ENCODE measurements around the gene ERVW-1. TPM values are rescaled to one million over a fixed set of nuclear protein-coding genes. Genes with fewer than 3 reads are reported as not detected.

ERVW-1 gene
- total RNA-seq, 2 experiments from 2014 or later = not detected

- intact Hi-C loops (cut with micrococcal nuclease; ENCODE audit: unreplicated experiment) = no loop called here
- H4K20me1 ChIP-seq (ENCODE audit: insufficient read depth, low read length) = no peaks in the 10 kb centered on the region
- no peaks in the 10 kb centered on the region for H3K36me3 ChIP-seq (ENCODE audit: insufficient read depth, low read length)
- H3K4me2 ChIP-seq (ENCODE audit: low read length) = peak overlapping the region; percentile 17; the same call in 1 of the 2 replicates
- TF ChIP-seq CTCF (conservative IDR thresholded peaks at IDR 0.05; ENCODE audit: low read length) = no peak
- TF ChIP-seq EZH2phosphoT487 (IDR thresholded peaks at IDR 0.05; ENCODE audit: borderline replicate concordance, low read depth, low read length) = no peak
- no peak overlapping the region for H2AFZ ChIP-seq (ENCODE audit: low read length)
- H3K27ac ChIP-seq (ENCODE audit: low read depth, low read length, poor library complexity, severe bottlenecking) = no peak overlapping the region
- no peaks in the 10 kb centered on the region for H3K79me2 ChIP-seq (ENCODE audit: insufficient read depth, low read depth, low read length)
- no peaks in the 10 kb centered on the region for H3K9me3 ChIP-seq (ENCODE audit: low read length)
- H3K4me3 ChIP-seq (ENCODE audit: low read depth, low read length, poor library complexity, severe bottlenecking) = no peak overlapping the region
- ChIA-PET CTCF (ENCODE audit: unreplicated experiment) (no interaction called here), POLR2A (no interaction called here)
- BruUV-seq (replicated peaks) = no TSS peak
- H3K4me1 ChIP-seq (ENCODE audit: insufficient read depth, low read length, poor library complexity, severe bottlenecking) = peaks cover 5% of the 10 kb centered on the region
- no peaks in the 10 kb centered on the region for H3K9me2 ChIP-seq (ENCODE audit: insufficient read depth, low read length)
- no peak for DNase-seq (ENCODE audit: low spot score)
Observed at GRCh38 chr7:92425311-92425947, 52.3 kb downstream of the ERVW-1 start.

GRCh38 chr7:92423710-92424131, 54.0 kb downstream of the ERVW-1 start:
- H3K4me1 ChIP-seq (ENCODE audit: insufficient read depth, low read length, poor library complexity, severe bottlenecking) = peaks cover 5% of the 10 kb centered on the region
- TF ChIP-seq CTCF (conservative IDR thresholded peaks at IDR 0.05; ENCODE audit: low read length) (no peak), EZH2phosphoT487 (IDR thresholded peaks at IDR 0.05; ENCODE audit: borderline replicate concordance, low read depth, low read length) (no peak)
- H3K27ac ChIP-seq (ENCODE audit: low read depth, low read length, poor library complexity, severe bottlenecking) = no peak overlapping the region
- no peak for DNase-seq (ENCODE audit: low spot score)
- CTCF ChIA-PET (ENCODE audit: unreplicated experiment) = interaction anchor here (1.1 kb wide), 1 partner anchor 23 kb away, joined by 8 read pairs; the partner anchor contains the start of gene GATAD1
- no peaks in the 10 kb centered on the region for H3K79me2 ChIP-seq (ENCODE audit: insufficient read depth, low read depth, low read length)
- no peaks in the 10 kb centered on the region for H3K9me3 ChIP-seq (ENCODE audit: low read length)
- H3K9me2 ChIP-seq (ENCODE audit: insufficient read depth, low read length) = no peaks in the 10 kb centered on the region
- POLR2A ChIA-PET = interaction anchor here (0.5 to 1.9 kb wide), 5 partner anchors 11 to 1139 kb away, joined by 3 to 10 read pairs (median 3); partner anchors contain the start of gene GATAD1
- H2AFZ ChIP-seq (ENCODE audit: low read length) = peak overlapping the region; percentile 99
- H3K36me3 ChIP-seq (ENCODE audit: insufficient read depth, low read length) = no peaks in the 10 kb centered on the region
- no peak overlapping the region for H3K4me3 ChIP-seq (ENCODE audit: low read depth, low read length, poor library complexity, severe bottlenecking)
- no peaks in the 10 kb centered on the region for H4K20me1 ChIP-seq (ENCODE audit: insufficient read depth, low read length)
- BruUV-seq (replicated peaks) = no TSS peak
- peak overlapping the region; percentile 76 for H3K4me2 ChIP-seq (ENCODE audit: low read length)
- intact Hi-C loops (cut with micrococcal nuclease; ENCODE audit: unreplicated experiment) = loop anchor here (1.0 kb wide), 2 partner anchors 24 to 38 kb away; partner anchors contain the start of gene GATAD1

- ChIA-PET POLR2A (interaction anchor here (1.9 kb wide), 1 partner anchor 24 kb away, joined by 10 read pairs; the partner anchor contains the start of gene GATAD1), CTCF (ENCODE audit: unreplicated experiment) (no interaction called here)
- H3K9me3 ChIP-seq (ENCODE audit: low read length) = no peaks in the 10 kb centered on the region
- no TSS peak for BruUV-seq (replicated peaks)
- intact Hi-C loops (cut with micrococcal nuclease; ENCODE audit: unreplicated experiment) = no loop called here
- no peak overlapping the region for H3K4me2 ChIP-seq (ENCODE audit: low read length)
- no peak for DNase-seq (ENCODE audit: low spot score)
- TF ChIP-seq CTCF (conservative IDR thresholded peaks at IDR 0.05; ENCODE audit: low read length) (no peak), EZH2phosphoT487 (IDR thresholded peaks at IDR 0.05; ENCODE audit: borderline replicate concordance, low read depth, low read length) (no peak)
- no peak overlapping the region for H3K4me3 ChIP-seq (ENCODE audit: low read depth, low read length, poor library complexity, severe bottlenecking)
- peak overlapping the region; percentile 12; the same call in 1 of the 2 replicates for H2AFZ ChIP-seq (ENCODE audit: low read length)
- no peaks in the 10 kb centered on the region for H4K20me1 ChIP-seq (ENCODE audit: insufficient read depth, low read length)
- H3K36me3 ChIP-seq (ENCODE audit: insufficient read depth, low read length) = no peaks in the 10 kb centered on the region
- peaks cover 5% of the 10 kb centered on the region for H3K4me1 ChIP-seq (ENCODE audit: insufficient read depth, low read length, poor library complexity, severe bottlenecking)
- H3K9me2 ChIP-seq (ENCODE audit: insufficient read depth, low read length) = no peaks in the 10 kb centered on the region
- H3K27ac ChIP-seq (ENCODE audit: low read depth, low read length, poor library complexity, severe bottlenecking) = no peak overlapping the region
- no peaks in the 10 kb centered on the region for H3K79me2 ChIP-seq (ENCODE audit: insufficient read depth, low read depth, low read length)
Observed at GRCh38 chr7:92422926-92423325, 54.8 kb downstream of the ERVW-1 start.
